H9 (cell line): ENCODE measurements around the gene MYLK3. TPM values are rescaled to one million over a fixed set of nuclear protein-coding genes. Genes with fewer than 3 reads are reported as not detected.

Experiments
- DNase-seq: peaks from one replicate; pipeline ENCODE4 v3.0.0-alpha.2; 2017
- H2AFZ ChIP-seq: one replicate; pipeline ENCODE4 v1.6.1; 2013; ENCODE audit warnings: mild to moderate bottlenecking, low read length, control low read depth, moderate library complexity
- H2AK5ac ChIP-seq: 2 replicates; pipeline ENCODE4 v1.6.1; 2013; ENCODE audit warnings: low read length, control low read depth, mixed read lengths; ENCODE audit not compliant: insufficient read length
- H2BK120ac ChIP-seq: one replicate; pipeline ENCODE4 v1.6.1; 2013; ENCODE audit warnings: low read depth, mild to moderate bottlenecking, low read length, control low read depth, inconsistent platforms; ENCODE audit not compliant: poor library complexity, severe bottlenecking
- H2BK12ac ChIP-seq: 2 replicates; pipeline ENCODE4 v1.6.1; 2013; ENCODE audit warnings: low read length, control low read depth, mixed read lengths, low read depth; ENCODE audit not compliant: insufficient read length
- H2BK15ac ChIP-seq: 2 replicates; pipeline ENCODE4 v1.6.1; 2013; ENCODE audit warnings: low read depth, low read length, control low read depth
- H2BK20ac ChIP-seq: one replicate; pipeline ENCODE4 v1.6.1; 2013; ENCODE audit warnings: low read depth, mild to moderate bottlenecking, low read length, control low read depth, inconsistent platforms; ENCODE audit not compliant: poor library complexity, severe bottlenecking
- H2BK5ac ChIP-seq: 2 replicates; pipeline ENCODE4 v1.6.1; 2013; ENCODE audit warnings: low read length, control low read depth, mixed read lengths; ENCODE audit not compliant: insufficient read length
- H3K14ac ChIP-seq: 2 replicates; pipeline ENCODE4 v1.6.1; 2013; ENCODE audit warnings: low read length, control low read depth; ENCODE audit not compliant: insufficient read depth
- H3K18ac ChIP-seq: 2 replicates; pipeline ENCODE4 v1.6.1; 2013; ENCODE audit warnings: low read depth, mild to moderate bottlenecking, mixed read lengths, low read length, control low read depth; ENCODE audit not compliant: insufficient read length
- H3K23ac ChIP-seq: 2 replicates; pipeline ENCODE4 v1.6.1; 2013; ENCODE audit warnings: low read length, control low read depth, mixed read lengths, low read depth; ENCODE audit not compliant: insufficient read length
- H3K23me2 ChIP-seq: 2 replicates; pipeline ENCODE4 v1.6.1; 2013; ENCODE audit warnings: low read depth, mild to moderate bottlenecking, mixed read lengths, low read length, control low read depth; ENCODE audit not compliant: insufficient read length, poor library complexity, severe bottlenecking
- H3K27ac ChIP-seq: 2 replicates; pipeline ENCODE4 v1.5.1; 2013; ENCODE audit warnings: low read length, control low read depth, mixed read lengths, low read depth; ENCODE audit not compliant: insufficient read length
- H3K27me3 ChIP-seq: 2 replicates; pipeline ENCODE4 v1.6.1; 2013; ENCODE audit warnings: low read length, control low read depth, inconsistent platforms; ENCODE audit not compliant: insufficient read depth
- H3K4ac ChIP-seq: 2 replicates; pipeline ENCODE4 v1.6.1; 2013; ENCODE audit warnings: low read depth, mild to moderate bottlenecking, control low read depth, inconsistent platforms, low read length, moderate library complexity
- H3K4me1 ChIP-seq: 2 replicates; pipeline ENCODE4 v1.6.1; 2013; ENCODE audit warnings: low read length, control low read depth, inconsistent platforms; ENCODE audit not compliant: insufficient read depth
- H3K4me2 ChIP-seq: 2 replicates; pipeline ENCODE4 v1.6.1; 2013; ENCODE audit warnings: low read length, control low read depth, mixed read lengths; ENCODE audit not compliant: insufficient read length, insufficient read depth
- H3K56ac ChIP-seq: 2 replicates; pipeline ENCODE4 v1.6.1; 2013; ENCODE audit warnings: low read depth, mild to moderate bottlenecking, mixed read lengths, low read length, control low read depth; ENCODE audit not compliant: insufficient read length
- H3K79me1 ChIP-seq: 2 replicates; pipeline ENCODE4 v1.6.1; 2013; ENCODE audit warnings: low read depth, mild to moderate bottlenecking, moderate library complexity, low read length, control low read depth, inconsistent platforms; ENCODE audit not compliant: insufficient read depth, poor library complexity, severe bottlenecking
- H3K79me2 ChIP-seq: 2 replicates; pipeline ENCODE4 v1.6.1; 2013; ENCODE audit warnings: low read length, control low read depth, inconsistent platforms; ENCODE audit not compliant: insufficient read depth
- H3K9ac ChIP-seq: 2 replicates; pipeline ENCODE4 v1.6.1; 2013; ENCODE audit warnings: low read length, control low read depth, mixed read lengths; ENCODE audit not compliant: insufficient read length; ENCODE audit errors: extremely low read depth
- H3K9me3 ChIP-seq: one replicate; pipeline ENCODE4 v1.6.1; 2013; ENCODE audit warnings: low read depth, low read length, inconsistent platforms; ENCODE audit not compliant: control insufficient read depth
- H3T11ph ChIP-seq: one replicate; pipeline ENCODE4 v1.6.1; 2013; ENCODE audit warnings: mild to moderate bottlenecking, low read length, control low read depth, inconsistent platforms
- H4K20me1 ChIP-seq: one replicate; pipeline ENCODE4 v1.6.1; 2013; ENCODE audit not compliant: control insufficient read depth, insufficient read length, insufficient read depth
- H4K5ac ChIP-seq: 2 replicates; pipeline ENCODE4 v1.6.1; 2013; ENCODE audit warnings: low read depth, mild to moderate bottlenecking, mixed read lengths, low read length, control low read depth; ENCODE audit not compliant: insufficient read length
- H4K8ac ChIP-seq: replicated peaks from 2 replicates; pipeline ENCODE4 v1.6.1; 2013; ENCODE audit warnings: low read length, control low read depth, mixed read lengths, low read depth; ENCODE audit not compliant: insufficient read length
- H4K91ac ChIP-seq: 2 replicates; pipeline ENCODE4 v1.6.1; 2013; ENCODE audit warnings: low read depth, mild to moderate bottlenecking, moderate library complexity, mixed read lengths, low read length, control low read depth; ENCODE audit not compliant: insufficient read length
- H3K27ac Mint-ChIP-seq, 3 experiments: 2 replicates in 2 of 3; 3 replicates in 1 of 3; pipeline ENCODE4 v1.8.0; 2020 to 2021; ENCODE audit warnings: mixed read lengths in 3 of 3, mild to moderate bottlenecking in 1 of 3, moderate library complexity in 1 of 3
- H3K27me3 Mint-ChIP-seq: 2 replicates; pipeline ENCODE4 v1.8.0; 2021; ENCODE audit warnings: low read depth, mild to moderate bottlenecking, moderate library complexity, mixed read lengths
- H3K36me3 Mint-ChIP-seq, 3 experiments: 2 replicates in 2 of 3; 3 replicates in 1 of 3; pipeline ENCODE4 v1.8.0; 2020 to 2021; ENCODE audit warnings: low read depth in 3 of 3, mixed read lengths in 3 of 3; ENCODE audit not compliant: insufficient read depth in 1 of 3
- H3K4me1 Mint-ChIP-seq, 2 experiments: 2 replicates each; pipeline ENCODE4 v1.8.0; 2020; ENCODE audit warnings: mixed read lengths in 2 of 2
- H3K4me3 Mint-ChIP-seq, 2 experiments: 2 replicates in 1 of 2; 3 replicates in 1 of 2; pipeline ENCODE4 v1.8.0; 2020 to 2021; ENCODE audit warnings: mild to moderate bottlenecking in 2 of 2, mixed read lengths in 2 of 2, moderate library complexity in 1 of 2
- H3K9me3 Mint-ChIP-seq, 2 experiments: 2 replicates in 1 of 2; 3 replicates in 1 of 2; pipeline ENCODE4 v1.8.0; 2020; ENCODE audit warnings: mild to moderate bottlenecking in 2 of 2, mixed read lengths in 2 of 2, moderate library complexity in 1 of 2
- CTCF ChIP-seq: fragments of 200-600 bp; sonication (generic); conservative IDR thresholded peaks from 3 replicates; pipeline ENCODE4 v1.8.0; 2021; ENCODE audit warnings: antibody characterized with exemption, mild to moderate bottlenecking
- WGBS: extraction: QIAGEN DNeasy Blood & Tissue Kit; methylation state at CpG from one replicate; pipeline ENCODE4 v1.1.7; 2013; ENCODE audit warnings: missing lambda C conversion rate, low lambda C conversion rate, mixed read lengths; ENCODE audit not compliant: insufficient read length; ENCODE audit errors: extremely low coverage; 5-methylcytosine and 5-hydroxymethylcytosine counted together
- total RNA-seq: library from RNA; stranded (reverse); gene quantifications from 2 replicates; pipeline ENCODE4 v1.2.1, GENCODE V29; 2021

The MYLK3 gene
- total RNA-seq, 1 experiment from 2014 or later, result 0.90 TPM

- H4K91ac ChIP-seq, result no peak overlapping the region
- no peak overlapping the region for H2BK5ac ChIP-seq
- Mint-ChIP-seq H3K36me3 (peaks cover 31 to 43% (median 32%) of the 10 kb centered on the region in 3 experiments), H3K9me3 (peaks cover 29 to 33% of the 10 kb centered on the region in 2 experiments), H3K27me3 (no peaks in the 10 kb centered on the region), H3K27ac (no peak overlapping the region), H3K4me3 (no peak overlapping the region), H3K4me1 (peaks cover 16 to 17% of the 10 kb centered on the region in 2 experiments)
- no peak overlapping the region for H2AFZ ChIP-seq
- no peaks in the 10 kb centered on the region for H3K9me3 ChIP-seq
- no peak overlapping the region for H3K4me2 ChIP-seq
- no peak overlapping the region for H3K14ac ChIP-seq
- H3K27me3 ChIP-seq, result no peaks in the 10 kb centered on the region
- H4K8ac ChIP-seq, result no peak overlapping the region
- H3K4me1 ChIP-seq, result 0 out of 2 replicates have a peak, but pooled peaks cover 5% of the 10 kb centered on the region
- no peak overlapping the region for H3K4ac ChIP-seq
- no peak overlapping the region for H2AK5ac ChIP-seq
- no peaks in the 10 kb centered on the region for H4K20me1 ChIP-seq
- H3K56ac ChIP-seq, result no peak overlapping the region
- no peak for DNase-seq
- no peak overlapping the region for H2BK12ac ChIP-seq
- no peak overlapping the region for H3K18ac ChIP-seq
- H3K27ac ChIP-seq, result no peak overlapping the region
- no peak overlapping the region for H2BK15ac ChIP-seq
- H2BK120ac ChIP-seq, result no peak overlapping the region
- no peak overlapping the region for H3K23ac ChIP-seq
- no peak overlapping the region for H2BK20ac ChIP-seq
- no peak for TF ChIP-seq CTCF
- no peaks in the 10 kb centered on the region for H3K79me2 ChIP-seq
- peaks cover 4% of the 10 kb centered on the region for H3K23me2 ChIP-seq
- H4K5ac ChIP-seq, result no peak overlapping the region
- H3K79me1 ChIP-seq, result no peaks in the 10 kb centered on the region
- no peak overlapping the region for H3T11ph ChIP-seq
- no peak overlapping the region for H3K9ac ChIP-seq
- WGBS, result no CpG with 5 or more reads among the region's 1 CpG
Measured at GRCh38 chr16:46793841-46794240, 45.7 kb upstream of the MYLK3 start.
